ENCODE results near the gene TTC9.

DNA sequence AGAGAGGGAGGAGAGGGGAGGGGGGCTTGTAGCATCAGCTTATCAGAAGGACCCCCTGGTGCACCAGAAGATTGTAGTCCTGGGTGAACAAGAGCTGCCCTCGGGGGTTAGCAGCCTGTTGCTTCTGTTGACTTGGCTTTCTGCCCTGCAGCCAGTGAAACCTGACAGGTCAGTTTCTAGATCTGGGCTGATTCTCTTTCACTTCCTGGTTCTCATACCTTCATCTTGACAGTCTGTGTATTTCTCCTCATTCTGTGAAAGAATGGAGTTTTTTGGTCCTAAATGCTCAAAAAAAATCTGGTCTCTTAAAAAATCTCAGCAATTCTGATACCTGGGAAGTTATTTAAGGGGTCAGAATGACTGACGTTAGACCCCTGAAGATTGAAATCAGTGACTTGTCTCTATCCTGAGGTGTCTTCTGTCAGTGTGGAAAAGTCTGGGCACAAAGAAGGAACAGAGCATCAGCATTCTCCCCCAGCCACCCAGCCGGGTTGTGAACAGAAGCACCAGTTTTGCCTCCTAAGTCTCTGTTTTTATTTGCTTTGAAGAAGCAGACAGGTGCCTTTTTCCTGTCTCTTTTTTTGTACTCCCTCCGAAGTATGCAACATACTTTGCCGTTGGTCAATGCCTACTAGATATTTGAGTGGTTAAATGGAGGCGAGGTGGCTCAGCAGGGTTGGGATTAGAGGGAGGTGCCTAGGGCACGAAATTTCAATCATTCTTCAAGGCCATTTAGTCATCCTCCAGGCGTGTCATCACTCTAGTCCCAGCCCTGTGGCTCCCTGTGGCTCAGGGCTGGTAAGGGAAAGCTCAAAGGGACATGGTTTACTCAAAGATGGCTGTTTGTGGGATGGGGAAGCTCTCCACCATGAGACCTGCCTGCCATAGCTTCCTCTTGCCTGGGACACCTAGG, 24.0 kb downstream of the TTC9 start:
- TF ChIP-seq, protein P1, sequence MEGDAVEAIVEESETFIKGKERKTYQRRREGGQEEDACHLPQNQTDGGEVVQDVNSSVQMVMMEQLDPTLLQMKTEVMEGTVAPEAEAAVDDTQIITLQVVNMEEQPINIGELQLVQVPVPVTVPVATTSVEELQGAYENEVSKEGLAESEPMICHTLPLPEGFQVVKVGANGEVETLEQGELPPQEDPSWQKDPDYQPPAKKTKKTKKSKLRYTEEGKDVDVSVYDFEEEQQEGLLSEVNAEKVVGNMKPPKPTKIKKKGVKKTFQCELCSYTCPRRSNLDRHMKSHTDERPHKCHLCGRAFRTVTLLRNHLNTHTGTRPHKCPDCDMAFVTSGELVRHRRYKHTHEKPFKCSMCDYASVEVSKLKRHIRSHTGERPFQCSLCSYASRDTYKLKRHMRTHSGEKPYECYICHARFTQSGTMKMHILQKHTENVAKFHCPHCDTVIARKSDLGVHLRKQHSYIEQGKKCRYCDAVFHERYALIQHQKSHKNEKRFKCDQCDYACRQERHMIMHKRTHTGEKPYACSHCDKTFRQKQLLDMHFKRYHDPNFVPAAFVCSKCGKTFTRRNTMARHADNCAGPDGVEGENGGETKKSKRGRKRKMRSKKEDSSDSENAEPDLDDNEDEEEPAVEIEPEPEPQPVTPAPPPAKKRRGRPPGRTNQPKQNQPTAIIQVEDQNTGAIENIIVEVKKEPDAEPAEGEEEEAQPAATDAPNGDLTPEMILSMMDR (IDR thresholded peaks at IDR 0.05; ENCODE audit: borderline replicate concordance, extremely low read depth, low read length, poor library complexity, severe bottlenecking), result no peak
- no peak for TF ChIP-seq EZH2 (IDR thresholded peaks at IDR 0.05; ENCODE audit: borderline replicate concordance, low read depth, low read length, severe bottlenecking)
